HEK293 (cell line): ENCODE data around the gene DDX31.

ENCODE experiments used
- CTCF ChIP-seq: fragments of 450-650 bp; formaldehyde crosslinking; IDR thresholded peaks from 2 replicates; pipeline ENCODE4 v1.5.1; 2016; ENCODE audit warnings: missing biosample characterization, missing genetic modification characterization
- ZNF146 ChIP-seq: fragments of 450-650 bp; formaldehyde crosslinking; IDR thresholded peaks from 2 replicates; pipeline ENCODE4 v1.5.1; 2016; ENCODE audit warnings: missing biosample characterization, missing genetic modification characterization
- ZNF202 ChIP-seq: fragments of 450-650 bp; formaldehyde crosslinking; IDR thresholded peaks from 2 replicates; pipeline ENCODE4 v1.5.1; 2016; ENCODE audit warnings: missing biosample characterization, missing genetic modification characterization, borderline replicate concordance
- ZNF510 ChIP-seq: fragments of 450-650 bp; formaldehyde crosslinking; IDR thresholded peaks from 2 replicates; pipeline ENCODE4 v1.5.1; 2018; ENCODE audit warnings: mild to moderate bottlenecking, missing genetic modification characterization, missing biosample characterization; ENCODE audit not compliant: insufficient replicate concordance
- ZNF670 ChIP-seq: fragments of 450-650 bp; formaldehyde crosslinking; IDR thresholded peaks from 2 replicates; pipeline ENCODE4 v1.5.1; 2016; ENCODE audit warnings: missing biosample characterization, missing genetic modification characterization, low read depth
- ZNF704 ChIP-seq: fragments of 450-650 bp; formaldehyde crosslinking; IDR thresholded peaks from 2 replicates; pipeline ENCODE4 v1.5.1; 2016; ENCODE audit warnings: missing biosample characterization, missing genetic modification characterization

DNA sequence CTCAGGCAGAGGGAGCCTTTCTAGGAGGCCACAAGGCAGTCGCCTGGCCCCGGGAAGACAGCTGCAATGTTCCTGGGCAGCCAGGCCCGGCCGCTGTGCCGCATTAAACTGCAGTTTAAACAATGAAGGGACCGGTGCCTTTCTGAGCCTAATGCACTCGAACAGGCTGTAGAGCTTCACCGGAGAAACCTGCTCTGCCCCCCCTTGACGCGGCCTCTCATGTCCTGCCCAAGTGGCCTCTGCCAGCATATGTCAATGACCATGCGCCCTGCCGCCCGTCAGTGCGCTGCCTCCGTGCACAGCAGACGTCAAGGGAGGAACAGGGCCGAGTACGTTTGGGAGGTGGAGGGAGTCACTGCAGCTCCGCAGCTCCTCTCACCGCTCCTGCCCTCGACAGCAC, 125.8 kb downstream of the DDX31 start:
- TF ChIP-seq ZNF202 (no peak), CTCF (tag by site-specific recombination) (no peak), ZNF670 (tag by site-specific recombination) (no peak), ZNF704 (tag by site-specific recombination) (no peak), ZNF146 (no peak), ZNF510 (tag by site-specific recombination) (no peak)
